H9 (cell line): ENCODE data around the gene MS4A7. TPM values are rescaled to one million over a fixed set of nuclear protein-coding genes. Genes with fewer than 3 reads are reported as not detected.

ENCODE experiments used
- DNase-seq: peaks from one replicate; pipeline ENCODE4 v3.0.0-alpha.2; 2017
- H2AFZ ChIP-seq: one replicate; pipeline ENCODE4 v1.6.1; 2013; ENCODE audit warnings: mild to moderate bottlenecking, low read length, control low read depth, moderate library complexity
- H2AK5ac ChIP-seq: 2 replicates; pipeline ENCODE4 v1.6.1; 2013; ENCODE audit warnings: low read length, control low read depth, mixed read lengths; ENCODE audit not compliant: insufficient read length
- H2BK120ac ChIP-seq: one replicate; pipeline ENCODE4 v1.6.1; 2013; ENCODE audit warnings: low read depth, mild to moderate bottlenecking, low read length, control low read depth, inconsistent platforms; ENCODE audit not compliant: poor library complexity, severe bottlenecking
- H2BK12ac ChIP-seq: 2 replicates; pipeline ENCODE4 v1.6.1; 2013; ENCODE audit warnings: low read length, control low read depth, mixed read lengths, low read depth; ENCODE audit not compliant: insufficient read length
- H2BK15ac ChIP-seq: 2 replicates; pipeline ENCODE4 v1.6.1; 2013; ENCODE audit warnings: low read depth, low read length, control low read depth
- H2BK20ac ChIP-seq: one replicate; pipeline ENCODE4 v1.6.1; 2013; ENCODE audit warnings: low read depth, mild to moderate bottlenecking, low read length, control low read depth, inconsistent platforms; ENCODE audit not compliant: poor library complexity, severe bottlenecking
- H2BK5ac ChIP-seq: 2 replicates; pipeline ENCODE4 v1.6.1; 2013; ENCODE audit warnings: low read length, control low read depth, mixed read lengths; ENCODE audit not compliant: insufficient read length
- H3K14ac ChIP-seq: 2 replicates; pipeline ENCODE4 v1.6.1; 2013; ENCODE audit warnings: low read length, control low read depth; ENCODE audit not compliant: insufficient read depth
- H3K18ac ChIP-seq: 2 replicates; pipeline ENCODE4 v1.6.1; 2013; ENCODE audit warnings: low read depth, mild to moderate bottlenecking, mixed read lengths, low read length, control low read depth; ENCODE audit not compliant: insufficient read length
- H3K23ac ChIP-seq: 2 replicates; pipeline ENCODE4 v1.6.1; 2013; ENCODE audit warnings: low read length, control low read depth, mixed read lengths, low read depth; ENCODE audit not compliant: insufficient read length
- H3K23me2 ChIP-seq: 2 replicates; pipeline ENCODE4 v1.6.1; 2013; ENCODE audit warnings: low read depth, mild to moderate bottlenecking, mixed read lengths, low read length, control low read depth; ENCODE audit not compliant: insufficient read length, poor library complexity, severe bottlenecking
- H3K27ac ChIP-seq: 2 replicates; pipeline ENCODE4 v1.5.1; 2013; ENCODE audit warnings: low read length, control low read depth, mixed read lengths, low read depth; ENCODE audit not compliant: insufficient read length
- H3K27me3 ChIP-seq: 2 replicates; pipeline ENCODE4 v1.6.1; 2013; ENCODE audit warnings: low read length, control low read depth, inconsistent platforms; ENCODE audit not compliant: insufficient read depth
- H3K4ac ChIP-seq: 2 replicates; pipeline ENCODE4 v1.6.1; 2013; ENCODE audit warnings: low read depth, mild to moderate bottlenecking, control low read depth, inconsistent platforms, low read length, moderate library complexity
- H3K4me1 ChIP-seq: 2 replicates; pipeline ENCODE4 v1.6.1; 2013; ENCODE audit warnings: low read length, control low read depth, inconsistent platforms; ENCODE audit not compliant: insufficient read depth
- H3K4me2 ChIP-seq: 2 replicates; pipeline ENCODE4 v1.6.1; 2013; ENCODE audit warnings: low read length, control low read depth, mixed read lengths; ENCODE audit not compliant: insufficient read length, insufficient read depth
- H3K56ac ChIP-seq: 2 replicates; pipeline ENCODE4 v1.6.1; 2013; ENCODE audit warnings: low read depth, mild to moderate bottlenecking, mixed read lengths, low read length, control low read depth; ENCODE audit not compliant: insufficient read length
- H3K79me1 ChIP-seq: 2 replicates; pipeline ENCODE4 v1.6.1; 2013; ENCODE audit warnings: low read depth, mild to moderate bottlenecking, moderate library complexity, low read length, control low read depth, inconsistent platforms; ENCODE audit not compliant: insufficient read depth, poor library complexity, severe bottlenecking
- H3K79me2 ChIP-seq: 2 replicates; pipeline ENCODE4 v1.6.1; 2013; ENCODE audit warnings: low read length, control low read depth, inconsistent platforms; ENCODE audit not compliant: insufficient read depth
- H3K9ac ChIP-seq: 2 replicates; pipeline ENCODE4 v1.6.1; 2013; ENCODE audit warnings: low read length, control low read depth, mixed read lengths; ENCODE audit not compliant: insufficient read length; ENCODE audit errors: extremely low read depth
- H3K9me3 ChIP-seq: one replicate; pipeline ENCODE4 v1.6.1; 2013; ENCODE audit warnings: low read depth, low read length, inconsistent platforms; ENCODE audit not compliant: control insufficient read depth
- H3T11ph ChIP-seq: one replicate; pipeline ENCODE4 v1.6.1; 2013; ENCODE audit warnings: mild to moderate bottlenecking, low read length, control low read depth, inconsistent platforms
- H4K20me1 ChIP-seq: one replicate; pipeline ENCODE4 v1.6.1; 2013; ENCODE audit not compliant: control insufficient read depth, insufficient read length, insufficient read depth
- H4K5ac ChIP-seq: 2 replicates; pipeline ENCODE4 v1.6.1; 2013; ENCODE audit warnings: low read depth, mild to moderate bottlenecking, mixed read lengths, low read length, control low read depth; ENCODE audit not compliant: insufficient read length
- H4K8ac ChIP-seq: replicated peaks from 2 replicates; pipeline ENCODE4 v1.6.1; 2013; ENCODE audit warnings: low read length, control low read depth, mixed read lengths, low read depth; ENCODE audit not compliant: insufficient read length
- H4K91ac ChIP-seq: 2 replicates; pipeline ENCODE4 v1.6.1; 2013; ENCODE audit warnings: low read depth, mild to moderate bottlenecking, moderate library complexity, mixed read lengths, low read length, control low read depth; ENCODE audit not compliant: insufficient read length
- H3K27ac Mint-ChIP-seq, 3 experiments: 2 replicates in 2 of 3; 3 replicates in 1 of 3; pipeline ENCODE4 v1.8.0; 2020 to 2021; ENCODE audit warnings: mixed read lengths in 3 of 3, mild to moderate bottlenecking in 1 of 3, moderate library complexity in 1 of 3
- H3K27me3 Mint-ChIP-seq: 2 replicates; pipeline ENCODE4 v1.8.0; 2021; ENCODE audit warnings: low read depth, mild to moderate bottlenecking, moderate library complexity, mixed read lengths
- H3K36me3 Mint-ChIP-seq, 3 experiments: 2 replicates in 2 of 3; 3 replicates in 1 of 3; pipeline ENCODE4 v1.8.0; 2020 to 2021; ENCODE audit warnings: low read depth in 3 of 3, mixed read lengths in 3 of 3; ENCODE audit not compliant: insufficient read depth in 1 of 3
- H3K4me1 Mint-ChIP-seq, 2 experiments: 2 replicates each; pipeline ENCODE4 v1.8.0; 2020; ENCODE audit warnings: mixed read lengths in 2 of 2
- H3K4me3 Mint-ChIP-seq, 2 experiments: 2 replicates in 1 of 2; 3 replicates in 1 of 2; pipeline ENCODE4 v1.8.0; 2020 to 2021; ENCODE audit warnings: mild to moderate bottlenecking in 2 of 2, mixed read lengths in 2 of 2, moderate library complexity in 1 of 2
- H3K9me3 Mint-ChIP-seq, 2 experiments: 2 replicates in 1 of 2; 3 replicates in 1 of 2; pipeline ENCODE4 v1.8.0; 2020; ENCODE audit warnings: mild to moderate bottlenecking in 2 of 2, mixed read lengths in 2 of 2, moderate library complexity in 1 of 2
- CTCF ChIP-seq: fragments of 200-600 bp; sonication (generic); conservative IDR thresholded peaks from 3 replicates; pipeline ENCODE4 v1.8.0; 2021; ENCODE audit warnings: antibody characterized with exemption, mild to moderate bottlenecking
- WGBS: extraction: QIAGEN DNeasy Blood & Tissue Kit; methylation state at CpG from one replicate; pipeline ENCODE4 v1.1.7; 2013; ENCODE audit warnings: missing lambda C conversion rate, low lambda C conversion rate, mixed read lengths; ENCODE audit not compliant: insufficient read length; ENCODE audit errors: extremely low coverage; 5-methylcytosine and 5-hydroxymethylcytosine counted together
- total RNA-seq: library from RNA; stranded (reverse); gene quantifications from 2 replicates; pipeline ENCODE4 v1.2.1, GENCODE V29; 2021

Gene MS4A7
- total RNA-seq, 1 experiment from 2014 or later, result not detected

GRCh38 chr11:60332846-60333245, 45.5 kb upstream of the MS4A7 start:
- H3K9me3 Mint-ChIP-seq, result peaks cover 14 to 19% of the 10 kb centered on the region in 2 experiments
- no peaks in the 10 kb centered on the region for H3K23me2 ChIP-seq
- TF ChIP-seq CTCF, result no peak
- no peaks in the 10 kb centered on the region for H3K4me1 ChIP-seq
- WGBS, result no CpG with 5 or more reads among the region's 3 CpGs
- H3K27ac ChIP-seq, result no peak overlapping the region
- no peak overlapping the region for H3T11ph ChIP-seq
- no peak overlapping the region for H2BK12ac ChIP-seq
- peaks cover 2 to 4% (median 2%) of the 10 kb centered on the region in 3 experiments; a peak in 3 of 7 replicates for H3K36me3 Mint-ChIP-seq
- H3K4ac ChIP-seq, result no peak overlapping the region
- no peak overlapping the region for H3K14ac ChIP-seq
- no peak overlapping the region for H3K27ac Mint-ChIP-seq
- no peak for DNase-seq
- H3K79me1 ChIP-seq, result no peaks in the 10 kb centered on the region
- H2BK20ac ChIP-seq, result no peak overlapping the region
- H3K79me2 ChIP-seq, result no peaks in the 10 kb centered on the region
- no peak overlapping the region for H3K9ac ChIP-seq
- no peak overlapping the region for H3K56ac ChIP-seq
- H3K27me3 Mint-ChIP-seq, result no peaks in the 10 kb centered on the region
- H3K4me3 Mint-ChIP-seq, result no peak overlapping the region
- H4K20me1 ChIP-seq, result no peaks in the 10 kb centered on the region
- H3K4me1 Mint-ChIP-seq, result peaks cover 13 to 16% of the 10 kb centered on the region in 2 experiments
- no peaks in the 10 kb centered on the region for H3K9me3 ChIP-seq
- H3K4me2 ChIP-seq, result no peak overlapping the region
- H4K5ac ChIP-seq, result no peak overlapping the region
- no peak overlapping the region for H2BK15ac ChIP-seq
- no peak overlapping the region for H3K23ac ChIP-seq
- H3K18ac ChIP-seq, result no peak overlapping the region
- H2BK120ac ChIP-seq, result no peak overlapping the region
- no peak overlapping the region for H2AFZ ChIP-seq
- no peaks in the 10 kb centered on the region for H3K27me3 ChIP-seq
- H4K91ac ChIP-seq, result no peak overlapping the region
- no peak overlapping the region for H2AK5ac ChIP-seq
- H2BK5ac ChIP-seq, result no peak overlapping the region
- no peak overlapping the region for H4K8ac ChIP-seq
